Keratinocyte (primary cell): ENCODE measurements around the gene REPS1.

ENCODE experiments used
- EZH2 ChIP-seq: IDR thresholded peaks from one replicate; pipeline ENCODE4 v1.6.1; 2012; ENCODE audit warnings: inconsistent platforms, mild to moderate bottlenecking, low read length, moderate library complexity
- TF ChIP-seq, protein P1 (sequence below), 3 experiments: IDR thresholded peaks in 1 of 3; conservative IDR thresholded peaks in 1 of 3; optimal IDR thresholded peaks in 1 of 3; 2 replicates in 2 of 3; 3 replicates in 1 of 3; pipeline versions ENCODE3 to v1.5.1; 2011; ENCODE audit warnings: low read length in 3 of 3, mild to moderate bottlenecking in 3 of 3, moderate library complexity in 2 of 3, control low read depth in 1 of 3, inconsistent platforms in 1 of 3; ENCODE audit not compliant: insufficient read depth in 2 of 3; ENCODE audit errors: extremely low read depth in 1 of 3

DNA sequence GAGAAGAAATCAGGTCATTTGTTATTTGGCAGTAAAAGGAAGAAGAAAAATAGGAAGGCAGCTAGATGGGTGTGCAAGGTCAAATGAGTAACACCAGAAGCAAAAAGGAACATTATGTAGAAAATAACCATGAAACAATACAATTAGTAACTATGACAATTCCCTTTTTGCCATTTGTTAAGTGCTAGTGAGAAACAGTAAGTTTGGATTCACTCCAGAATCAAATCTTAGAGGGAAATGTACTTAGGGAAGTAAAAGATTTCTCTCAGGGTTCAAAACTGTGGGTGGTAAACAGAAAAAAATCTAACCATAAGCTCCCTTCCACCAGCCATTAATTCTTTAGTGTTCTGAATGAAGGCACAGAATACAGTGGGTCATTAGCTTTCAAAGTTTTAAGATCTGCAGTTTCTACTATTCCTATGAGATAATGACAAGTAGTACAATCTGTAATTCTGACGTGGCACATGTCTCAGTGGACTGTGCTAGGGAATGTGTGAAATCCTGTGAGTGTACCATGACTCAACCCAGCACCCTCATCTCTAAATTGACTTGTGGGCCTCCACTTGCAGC, 17.1 kb downstream of the REPS1 start:
- TF ChIP-seq, protein P1, sequence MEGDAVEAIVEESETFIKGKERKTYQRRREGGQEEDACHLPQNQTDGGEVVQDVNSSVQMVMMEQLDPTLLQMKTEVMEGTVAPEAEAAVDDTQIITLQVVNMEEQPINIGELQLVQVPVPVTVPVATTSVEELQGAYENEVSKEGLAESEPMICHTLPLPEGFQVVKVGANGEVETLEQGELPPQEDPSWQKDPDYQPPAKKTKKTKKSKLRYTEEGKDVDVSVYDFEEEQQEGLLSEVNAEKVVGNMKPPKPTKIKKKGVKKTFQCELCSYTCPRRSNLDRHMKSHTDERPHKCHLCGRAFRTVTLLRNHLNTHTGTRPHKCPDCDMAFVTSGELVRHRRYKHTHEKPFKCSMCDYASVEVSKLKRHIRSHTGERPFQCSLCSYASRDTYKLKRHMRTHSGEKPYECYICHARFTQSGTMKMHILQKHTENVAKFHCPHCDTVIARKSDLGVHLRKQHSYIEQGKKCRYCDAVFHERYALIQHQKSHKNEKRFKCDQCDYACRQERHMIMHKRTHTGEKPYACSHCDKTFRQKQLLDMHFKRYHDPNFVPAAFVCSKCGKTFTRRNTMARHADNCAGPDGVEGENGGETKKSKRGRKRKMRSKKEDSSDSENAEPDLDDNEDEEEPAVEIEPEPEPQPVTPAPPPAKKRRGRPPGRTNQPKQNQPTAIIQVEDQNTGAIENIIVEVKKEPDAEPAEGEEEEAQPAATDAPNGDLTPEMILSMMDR (optimal IDR thresholded peaks at IDR 0.05 in 1 of 3, IDR thresholded peaks at IDR 0.05 in 1 of 3, conservative IDR thresholded peaks at IDR 0.05 in 1 of 3; ENCODE audit: extremely low read depth in 1 of 3, insufficient read depth in 2 of 3, low read length in 3 of 3), result no peak
- no peak for TF ChIP-seq EZH2
